ENCODE results near the gene TNS2. TPM values are rescaled to one million over a fixed set of nuclear protein-coding genes. Genes with fewer than 3 reads are reported as not detected.

TNS2 gene, protein sequence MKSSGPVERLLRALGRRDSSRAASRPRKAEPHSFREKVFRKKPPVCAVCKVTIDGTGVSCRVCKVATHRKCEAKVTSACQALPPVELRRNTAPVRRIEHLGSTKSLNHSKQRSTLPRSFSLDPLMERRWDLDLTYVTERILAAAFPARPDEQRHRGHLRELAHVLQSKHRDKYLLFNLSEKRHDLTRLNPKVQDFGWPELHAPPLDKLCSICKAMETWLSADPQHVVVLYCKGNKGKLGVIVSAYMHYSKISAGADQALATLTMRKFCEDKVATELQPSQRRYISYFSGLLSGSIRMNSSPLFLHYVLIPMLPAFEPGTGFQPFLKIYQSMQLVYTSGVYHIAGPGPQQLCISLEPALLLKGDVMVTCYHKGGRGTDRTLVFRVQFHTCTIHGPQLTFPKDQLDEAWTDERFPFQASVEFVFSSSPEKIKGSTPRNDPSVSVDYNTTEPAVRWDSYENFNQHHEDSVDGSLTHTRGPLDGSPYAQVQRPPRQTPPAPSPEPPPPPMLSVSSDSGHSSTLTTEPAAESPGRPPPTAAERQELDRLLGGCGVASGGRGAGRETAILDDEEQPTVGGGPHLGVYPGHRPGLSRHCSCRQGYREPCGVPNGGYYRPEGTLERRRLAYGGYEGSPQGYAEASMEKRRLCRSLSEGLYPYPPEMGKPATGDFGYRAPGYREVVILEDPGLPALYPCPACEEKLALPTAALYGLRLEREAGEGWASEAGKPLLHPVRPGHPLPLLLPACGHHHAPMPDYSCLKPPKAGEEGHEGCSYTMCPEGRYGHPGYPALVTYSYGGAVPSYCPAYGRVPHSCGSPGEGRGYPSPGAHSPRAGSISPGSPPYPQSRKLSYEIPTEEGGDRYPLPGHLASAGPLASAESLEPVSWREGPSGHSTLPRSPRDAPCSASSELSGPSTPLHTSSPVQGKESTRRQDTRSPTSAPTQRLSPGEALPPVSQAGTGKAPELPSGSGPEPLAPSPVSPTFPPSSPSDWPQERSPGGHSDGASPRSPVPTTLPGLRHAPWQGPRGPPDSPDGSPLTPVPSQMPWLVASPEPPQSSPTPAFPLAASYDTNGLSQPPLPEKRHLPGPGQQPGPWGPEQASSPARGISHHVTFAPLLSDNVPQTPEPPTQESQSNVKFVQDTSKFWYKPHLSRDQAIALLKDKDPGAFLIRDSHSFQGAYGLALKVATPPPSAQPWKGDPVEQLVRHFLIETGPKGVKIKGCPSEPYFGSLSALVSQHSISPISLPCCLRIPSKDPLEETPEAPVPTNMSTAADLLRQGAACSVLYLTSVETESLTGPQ (N-terminal part only)
- total RNA-seq, result 100 to 1,000 TPM; 108 to 323 (median 182) TPM

- 0 to 5% methylated on average over 6 to 7 of the region's 20 CpGs for WGBS, 2 donors (ENCODE audit: low coverage in 1 of 2)
- TF ChIP-seq EP300 (IDR thresholded peaks at IDR 0.05) (no peak), POLR2AphosphoS5 (IDR thresholded peaks at IDR 0.05) (peak; percentile 70), POLR2A (IDR thresholded peaks at IDR 0.05) (peak; percentile 77 to 86)
- peak; percentile 24 for ATAC-seq
- Histone ChIP-seq H3K9me3 (no peaks in the 10 kb centered on the region), H3K36me3 (peaks cover 0 to 17% of the 10 kb centered on the region in 2 donors), H3K27ac (peak within 1 kb of the TSS; percentile 97 to 100 (median 99)), H3K27me3 (no peaks in the 10 kb centered on the region), H3K4me1 (peaks cover 0 to 85% (median 65%) of the 10 kb centered on the region in 3 donors), H3K4me3 (peak within 1 kb of the TSS; percentile 57 to 85)
Observed at GRCh38 chr12:53049571-53050318, at the start of gene TNS2. Gene TNS2, plus strand, starts transcription at chr12:53050065. Its CDS starts 121 bp downstream, at chr12:53050186.

DNA sequence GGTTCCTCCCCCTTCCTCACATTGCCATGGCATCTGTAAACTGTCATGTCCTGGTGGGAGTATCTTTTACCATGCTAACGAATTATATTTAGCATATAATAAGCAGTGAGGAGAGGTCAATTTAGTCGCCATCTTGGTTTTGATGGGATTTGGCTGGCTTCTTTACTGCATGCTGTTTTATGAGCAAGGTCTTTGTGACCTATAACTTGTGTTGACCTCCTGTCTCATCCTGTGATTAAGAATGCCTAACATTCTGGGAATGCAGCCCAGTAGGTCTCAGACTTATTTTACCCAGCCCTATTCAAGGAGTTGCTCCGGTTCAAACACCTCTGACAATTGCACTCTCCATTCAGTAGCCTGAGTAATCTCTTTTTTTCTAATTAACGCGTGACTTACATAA is 45.7 kb upstream of the TNS2 start:
- WGBS, 2 donors (ENCODE audit: low coverage in 1 of 2), result 44 to 50% methylated on average over 5 of the region's 5 CpGs

DNA sequence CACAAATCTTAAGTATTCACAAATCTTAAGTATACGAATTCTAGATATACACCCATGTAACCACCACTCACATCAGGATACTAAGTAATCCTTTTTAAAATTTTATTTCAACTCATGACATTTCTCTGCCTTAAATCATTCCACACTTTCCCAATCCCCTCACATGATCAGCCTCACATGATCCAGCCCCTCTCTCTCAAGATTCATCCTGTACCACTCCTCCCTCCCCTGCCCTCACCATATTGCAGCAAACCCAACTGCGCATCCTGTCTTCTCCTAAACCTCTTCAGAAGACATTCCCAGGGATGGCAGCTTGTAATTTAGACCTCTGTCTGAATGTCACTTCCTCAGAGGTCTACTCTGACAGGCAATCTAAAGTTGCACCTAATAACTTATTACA is 45.3 kb upstream of the TNS2 start:
- no peak overlapping the region for H3K27ac ChIP-seq
- no peak overlapping the region for H3K4me3 ChIP-seq
- 65 to 76% methylated on average over 2 of the region's 2 CpGs for WGBS, 2 donors (ENCODE audit: low coverage in 1 of 2)
- ATAC-seq, result no peak
- peaks cover 3 to 42% (median 25%) of the 10 kb centered on the region in 3 donors for H3K4me1 ChIP-seq
- peaks cover 13% of the 10 kb centered on the region for H3K27me3 ChIP-seq
- H3K36me3 ChIP-seq, result no peaks in the 10 kb centered on the region
- TF ChIP-seq POLR2A (IDR thresholded peaks at IDR 0.05) (no peak), EP300 (IDR thresholded peaks at IDR 0.05) (no peak), POLR2AphosphoS5 (IDR thresholded peaks at IDR 0.05) (no peak)
- TF ChIP-seq, protein P1, sequence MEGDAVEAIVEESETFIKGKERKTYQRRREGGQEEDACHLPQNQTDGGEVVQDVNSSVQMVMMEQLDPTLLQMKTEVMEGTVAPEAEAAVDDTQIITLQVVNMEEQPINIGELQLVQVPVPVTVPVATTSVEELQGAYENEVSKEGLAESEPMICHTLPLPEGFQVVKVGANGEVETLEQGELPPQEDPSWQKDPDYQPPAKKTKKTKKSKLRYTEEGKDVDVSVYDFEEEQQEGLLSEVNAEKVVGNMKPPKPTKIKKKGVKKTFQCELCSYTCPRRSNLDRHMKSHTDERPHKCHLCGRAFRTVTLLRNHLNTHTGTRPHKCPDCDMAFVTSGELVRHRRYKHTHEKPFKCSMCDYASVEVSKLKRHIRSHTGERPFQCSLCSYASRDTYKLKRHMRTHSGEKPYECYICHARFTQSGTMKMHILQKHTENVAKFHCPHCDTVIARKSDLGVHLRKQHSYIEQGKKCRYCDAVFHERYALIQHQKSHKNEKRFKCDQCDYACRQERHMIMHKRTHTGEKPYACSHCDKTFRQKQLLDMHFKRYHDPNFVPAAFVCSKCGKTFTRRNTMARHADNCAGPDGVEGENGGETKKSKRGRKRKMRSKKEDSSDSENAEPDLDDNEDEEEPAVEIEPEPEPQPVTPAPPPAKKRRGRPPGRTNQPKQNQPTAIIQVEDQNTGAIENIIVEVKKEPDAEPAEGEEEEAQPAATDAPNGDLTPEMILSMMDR (IDR thresholded peaks at IDR 0.05), result no peak
- H3K9me3 ChIP-seq, result no peaks in the 10 kb centered on the region

More for the DNA sequence above, 45.7 kb upstream of the TNS2 start:
- no peak overlapping the region for H3K4me3 ChIP-seq
- no peaks in the 10 kb centered on the region for H3K9me3 ChIP-seq
- no peak for ATAC-seq
- TF ChIP-seq, protein P1 (IDR thresholded peaks at IDR 0.05), result no peak
- TF ChIP-seq EP300 (IDR thresholded peaks at IDR 0.05) (no peak), POLR2A (IDR thresholded peaks at IDR 0.05) (no peak), POLR2AphosphoS5 (IDR thresholded peaks at IDR 0.05) (no peak)
- H3K27ac ChIP-seq, result no peak overlapping the region
- peaks cover 13% of the 10 kb centered on the region for H3K27me3 ChIP-seq
- no peaks in the 10 kb centered on the region for H3K36me3 ChIP-seq
- H3K4me1 ChIP-seq, result peaks cover 3 to 38% (median 21%) of the 10 kb centered on the region in 3 donors

GRCh38 chr12:53005215-53005985 is 44.5 kb upstream of the TNS2 start:
- peak overlapping the region in 3 of 4 donors; percentile 88 to 95 (median 88) for H3K27ac ChIP-seq
- peaks cover 0 to under 1% of the 10 kb centered on the region in 2 donors for H3K36me3 ChIP-seq
- ATAC-seq, result no peak
- WGBS, 2 donors (ENCODE audit: low coverage in 1 of 2), result 18 to 23% methylated on average over 16 of the region's 28 CpGs
- H3K27me3 ChIP-seq, result peaks cover 9% of the 10 kb centered on the region
- H3K4me1 ChIP-seq, result peaks cover 3 to 50% (median 32%) of the 10 kb centered on the region in 3 donors
- peak overlapping the region; percentile 83 to 94 for H3K4me3 ChIP-seq
- TF ChIP-seq, protein P1 (IDR thresholded peaks at IDR 0.05), result no peak
- TF ChIP-seq POLR2A (IDR thresholded peaks at IDR 0.05) (no peak), EP300 (IDR thresholded peaks at IDR 0.05) (no peak), POLR2AphosphoS5 (IDR thresholded peaks at IDR 0.05) (no peak)
- no peaks in the 10 kb centered on the region for H3K9me3 ChIP-seq
